GM19372 (cell line): ENCODE data around the gene RHBDL1.

Experiments used
- ATAC-seq: cut with Tn5 transposase; IDR thresholded peaks from one replicate; pipeline ENCODE4 v1.9.1; 2021; ENCODE audit warnings: mild to moderate bottlenecking, low read depth, moderate library complexity; ENCODE audit not compliant: unreplicated experiment

RHBDL1 gene

DNA sequence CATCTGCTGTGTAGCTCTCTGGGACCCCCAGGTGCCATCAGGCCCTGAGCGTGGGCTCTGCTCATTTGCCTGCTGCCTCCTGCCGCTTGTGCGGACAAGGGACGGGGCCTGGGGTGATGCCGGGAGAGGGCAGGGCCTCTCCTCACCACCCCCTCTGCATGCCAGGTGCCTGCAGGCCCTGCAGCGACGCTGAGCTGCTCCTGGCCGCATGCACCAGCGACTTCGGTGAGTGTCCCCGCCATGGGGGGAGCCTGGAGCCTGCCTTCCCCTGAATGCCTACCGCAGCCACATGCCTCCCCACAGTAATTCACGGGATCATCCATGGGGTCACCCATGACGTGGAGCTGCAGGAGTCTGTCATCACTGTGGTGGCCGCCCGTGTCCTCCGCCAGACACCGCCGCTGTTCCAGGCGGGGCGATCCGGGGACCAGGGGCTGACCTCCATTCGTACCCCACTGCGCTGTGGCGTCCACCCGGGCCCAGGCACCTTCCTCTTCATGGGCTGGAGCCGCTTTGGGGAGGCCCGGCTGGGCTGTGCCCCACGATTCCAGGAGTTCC, 41.4 kb downstream of the RHBDL1 start:
- no peak for ATAC-seq

DNA sequence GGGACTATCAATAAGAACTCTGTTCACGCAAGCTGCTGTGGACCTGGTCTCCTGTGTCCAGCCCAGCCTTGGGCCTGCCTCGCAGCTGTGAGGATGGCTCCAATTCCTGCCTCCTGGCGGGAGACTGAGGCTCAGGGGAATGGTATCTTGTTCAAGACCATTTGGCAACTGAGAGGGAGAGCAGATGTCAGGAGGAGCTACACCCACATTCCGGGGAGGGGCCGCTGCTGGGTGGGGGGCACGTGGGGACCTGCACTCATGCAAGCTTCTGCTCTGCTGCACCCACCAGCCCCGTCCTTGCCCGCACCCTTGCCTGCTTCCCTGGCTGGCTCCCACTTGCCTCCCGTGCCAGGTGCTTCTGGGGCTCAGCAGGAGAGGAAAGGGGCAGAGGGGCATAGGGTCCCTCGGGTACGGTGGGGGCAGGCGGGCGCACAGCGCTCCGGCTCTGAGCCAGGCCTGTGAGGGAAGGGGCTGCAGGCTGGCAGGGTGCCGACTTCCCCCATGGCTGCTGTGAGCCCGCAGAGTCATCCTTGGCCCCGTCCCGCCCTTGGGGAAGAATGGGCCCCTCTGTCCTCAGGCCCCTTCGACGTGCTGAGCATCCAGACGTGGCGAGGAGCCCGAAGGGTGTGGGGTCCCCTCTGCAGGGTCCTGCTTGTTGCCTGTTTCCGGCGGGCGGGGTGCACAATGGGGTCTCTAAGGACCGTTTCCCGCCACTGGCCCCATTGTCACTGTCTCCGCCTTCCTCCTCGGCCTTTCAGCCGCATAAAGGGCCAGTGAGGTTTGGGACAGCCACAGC, 42.2 kb downstream of the RHBDL1 start:
- no peak for ATAC-seq

DNA sequence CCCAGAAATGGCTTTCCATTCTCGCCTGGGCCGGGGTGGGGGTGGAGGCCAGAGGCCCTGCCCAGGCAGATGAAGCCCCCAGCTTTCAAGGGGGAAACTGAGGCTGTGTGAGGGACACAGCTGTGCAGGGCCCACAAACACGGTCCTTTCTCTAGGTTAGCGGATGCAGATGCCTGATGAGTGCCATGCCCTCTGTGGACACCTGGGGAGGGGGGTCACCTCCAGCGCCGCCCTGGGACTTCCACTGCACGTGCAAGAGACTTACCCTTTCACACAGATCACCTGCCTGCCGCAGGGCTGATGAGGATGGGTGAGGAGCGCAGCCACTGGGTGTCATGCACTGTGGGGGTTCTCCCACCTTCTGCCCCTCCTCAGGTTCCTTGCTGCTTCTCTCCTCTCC, 42.9 kb downstream of the RHBDL1 start:
- ATAC-seq: no peak

DNA sequence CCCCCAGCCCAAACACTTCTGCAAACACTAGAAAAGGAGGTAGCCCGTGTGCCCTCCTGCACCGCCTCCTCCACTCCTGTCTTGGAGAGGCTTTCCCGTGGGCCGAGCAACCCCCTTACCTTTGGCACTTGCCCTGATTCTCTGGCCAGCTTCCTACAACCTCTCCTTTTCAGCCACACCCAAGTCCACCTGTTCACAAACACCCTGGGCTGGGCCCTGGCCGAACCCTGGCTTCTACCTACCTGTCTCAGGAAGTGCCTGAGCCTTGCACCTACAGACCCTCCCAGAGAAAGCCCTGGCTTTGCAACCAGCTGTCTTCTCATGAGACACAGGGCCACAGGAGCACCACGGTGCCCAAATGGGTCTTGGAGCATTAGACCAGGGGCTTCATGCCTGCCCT, 43.5 kb downstream of the RHBDL1 start:
- no peak for ATAC-seq

DNA sequence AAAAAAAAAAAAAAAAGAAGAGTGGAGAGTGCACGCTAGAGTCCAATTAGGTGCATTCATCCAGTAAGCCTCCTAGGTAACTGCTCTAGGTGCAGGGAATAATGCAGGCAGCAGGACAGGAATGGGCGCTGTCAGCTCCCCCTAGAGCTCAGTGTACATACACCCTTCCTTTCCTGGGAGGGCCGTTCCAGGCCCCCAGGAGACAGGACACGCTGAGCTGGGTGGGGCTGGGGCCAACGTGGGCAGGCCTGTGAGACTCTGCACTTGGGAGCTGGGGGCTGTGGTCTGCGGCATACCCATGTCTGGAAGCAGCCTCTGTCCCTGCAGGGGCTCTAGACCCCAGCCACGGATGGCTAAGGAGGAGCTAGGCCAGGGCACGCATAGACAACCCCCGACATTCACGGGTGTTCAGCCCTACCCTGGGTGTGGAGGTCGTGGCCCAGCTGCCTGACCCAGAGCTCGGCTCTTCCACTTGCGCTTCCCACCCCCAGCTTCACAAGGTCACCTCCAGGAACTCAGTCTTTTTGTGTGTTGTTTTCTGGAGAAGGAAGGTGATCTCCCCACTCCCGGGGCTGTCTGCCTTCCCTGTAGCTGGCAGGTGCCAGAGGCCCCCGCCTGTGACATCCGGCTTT, 44.5 kb downstream of the RHBDL1 start:
- ATAC-seq: no peak

DNA sequence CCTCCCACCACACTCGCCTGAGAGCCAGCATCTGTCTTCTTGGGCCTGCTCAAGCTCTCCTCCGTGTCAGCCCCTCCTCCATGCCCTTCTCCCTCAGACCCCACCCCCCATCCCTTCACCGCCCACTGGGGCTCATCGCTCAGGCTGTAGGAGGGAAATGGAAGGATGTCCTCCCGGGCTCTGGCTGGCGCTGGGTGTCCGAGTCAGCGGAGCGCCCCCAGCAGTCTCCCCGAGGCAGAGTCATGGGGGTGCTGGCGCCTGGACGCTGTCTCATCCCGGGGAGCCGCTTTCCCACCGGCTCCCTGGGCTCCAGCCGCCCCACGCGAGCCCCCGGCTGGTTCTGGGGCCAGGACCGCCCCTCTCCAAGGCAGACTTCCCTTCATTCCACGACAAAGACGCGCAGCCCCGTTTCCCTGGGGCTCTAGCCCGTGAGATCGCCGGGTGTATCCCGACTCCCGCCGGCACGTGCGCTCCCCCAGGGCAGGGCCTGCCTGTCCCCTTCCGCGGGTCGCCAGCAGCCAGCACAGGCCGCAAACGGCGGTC, 45.0 kb downstream of the RHBDL1 start:
- ATAC-seq: peak; percentile 19

DNA sequence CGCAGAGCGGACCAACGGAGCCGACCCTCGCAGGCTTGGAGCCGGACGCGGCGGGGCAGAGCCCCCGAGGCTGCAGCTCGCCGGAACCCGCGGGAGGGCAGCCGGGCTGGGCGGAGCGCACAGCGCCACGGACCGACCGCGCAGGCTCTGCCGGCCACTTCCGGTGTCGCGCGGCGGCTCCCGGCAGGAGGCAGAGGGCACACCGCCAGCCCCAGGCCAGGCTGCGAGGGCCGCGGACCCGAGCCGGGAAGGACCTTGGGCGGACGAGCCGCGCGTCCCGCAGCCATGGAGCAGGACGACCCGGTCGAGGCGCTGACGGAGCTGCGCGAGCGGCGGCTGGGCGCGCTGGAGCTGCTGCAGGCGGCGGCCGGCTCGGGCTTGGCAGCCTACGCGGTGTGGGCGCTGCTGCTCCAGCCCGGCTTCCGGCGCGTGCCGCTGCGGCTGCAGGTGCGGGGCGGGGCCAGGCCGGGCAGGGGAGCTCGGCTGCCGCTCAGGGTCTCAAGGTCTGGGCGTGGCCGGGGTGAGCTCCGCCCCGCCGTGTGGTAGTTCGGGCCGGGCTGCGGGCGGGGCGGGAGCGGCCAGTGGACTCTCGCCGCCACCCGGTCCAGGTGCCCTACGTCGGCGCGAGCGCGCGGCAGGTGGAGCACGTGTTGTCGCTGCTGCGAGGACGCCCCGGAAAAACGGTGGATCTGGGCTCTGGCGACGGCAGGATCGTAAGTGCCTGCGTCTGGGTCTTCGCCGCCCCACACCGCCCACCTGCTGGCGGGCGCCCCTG, 45.7 kb downstream of the RHBDL1 start, which contains the start of gene ANTKMT:
ANTKMT (plus strand) TSS at position 157 of the 775 bp plus-strand sequence; CDS start at position 286, 129 bp downstream.
- ATAC-seq: peak; percentile 74

DNA sequence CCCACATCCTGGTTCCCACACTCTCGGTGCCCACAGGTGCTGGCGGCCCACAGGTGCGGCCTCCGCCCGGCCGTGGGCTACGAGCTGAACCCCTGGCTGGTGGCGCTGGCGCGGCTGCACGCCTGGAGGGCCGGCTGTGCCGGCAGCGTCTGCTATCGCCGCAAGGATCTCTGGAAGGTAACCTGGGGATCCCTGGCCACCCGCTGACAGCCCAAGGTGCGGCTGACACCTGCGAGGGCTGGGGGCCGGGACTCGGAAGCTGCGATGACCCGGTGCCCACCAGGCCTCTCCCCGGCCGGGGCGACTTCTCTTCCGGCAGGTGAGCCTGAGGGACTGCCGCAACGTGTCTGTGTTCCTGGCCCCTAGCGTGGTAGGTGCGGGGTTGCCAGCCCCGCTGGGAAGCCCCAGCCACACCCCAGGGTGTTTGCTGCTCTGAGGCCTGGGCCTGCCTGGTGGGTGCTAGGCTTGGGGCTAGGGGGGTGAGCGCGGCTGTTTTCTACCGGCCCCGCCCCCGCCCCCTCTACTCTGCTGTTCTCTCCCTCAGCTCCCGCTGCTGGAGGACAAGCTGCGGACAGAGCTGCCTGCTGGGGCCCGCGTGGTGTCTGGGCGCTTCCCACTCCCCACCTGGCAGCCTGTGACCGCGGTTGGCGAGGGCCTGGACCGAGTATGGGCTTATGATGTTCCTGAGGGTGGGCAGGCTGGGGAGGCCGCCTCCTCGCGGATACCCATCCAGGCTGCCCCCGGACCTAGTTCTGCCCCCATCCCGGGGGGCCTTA, 46.5 kb downstream of the RHBDL1 start:
- no peak for ATAC-seq

DNA sequence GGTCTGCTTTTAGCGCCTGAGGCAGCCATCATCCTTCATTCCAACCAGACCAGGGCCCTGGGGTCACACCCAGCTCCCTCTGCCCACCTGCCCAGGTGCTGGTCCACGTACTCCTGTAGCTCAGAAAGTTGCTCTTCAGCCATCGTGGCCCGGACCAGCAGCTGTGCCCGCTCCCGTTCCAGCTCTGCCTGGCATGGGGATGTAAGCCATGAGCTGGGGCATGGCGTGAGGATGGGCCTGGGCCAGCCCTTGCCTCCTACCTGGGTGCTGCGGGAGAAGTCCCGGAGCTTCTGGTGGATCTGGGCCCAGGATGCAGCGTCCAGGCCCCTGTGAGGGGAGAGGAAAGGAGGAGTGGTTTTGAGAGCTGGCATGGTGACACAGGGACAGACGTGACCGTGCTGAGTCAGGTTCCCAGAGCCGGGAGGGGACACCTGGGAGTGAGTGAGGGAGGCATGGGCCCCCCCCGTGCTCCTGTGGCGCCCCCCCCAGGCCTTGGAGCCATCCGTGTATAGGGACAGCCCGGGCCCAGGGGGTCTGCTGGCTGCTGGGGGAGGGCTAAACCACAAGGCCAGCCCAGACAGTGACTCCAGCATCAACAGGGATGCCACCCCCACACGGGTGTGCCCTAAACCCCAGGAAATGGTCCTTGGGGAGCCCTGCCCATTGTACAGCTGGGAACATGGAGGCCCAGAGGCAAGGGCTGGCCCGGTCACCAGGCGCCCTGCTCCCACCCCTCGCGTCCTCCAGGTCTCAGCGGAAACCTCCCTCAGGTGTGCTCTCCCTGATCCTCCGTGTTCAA, 47.6 kb downstream of the RHBDL1 start:
- ATAC-seq: no peak

DNA sequence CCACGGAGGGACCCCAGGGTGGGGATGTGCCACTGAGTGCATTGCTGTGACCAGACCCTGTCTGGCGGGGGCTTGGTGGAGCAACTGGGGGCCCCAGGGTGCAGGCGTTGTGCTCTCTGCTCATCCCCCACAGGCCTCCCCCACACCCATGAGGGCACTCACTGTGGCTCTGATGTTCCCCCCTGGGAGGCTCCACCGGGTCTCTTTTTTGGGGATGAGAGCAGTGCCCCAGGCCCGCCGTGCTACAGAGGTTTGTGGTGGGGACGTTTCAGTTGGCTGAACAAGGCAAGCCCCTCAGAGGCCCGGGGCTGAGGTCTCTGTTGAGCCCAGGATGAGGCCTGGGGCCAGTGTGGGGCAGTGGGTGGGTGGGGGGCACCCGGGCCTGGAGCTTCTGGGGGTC, 48.2 kb downstream of the RHBDL1 start:
- ATAC-seq: no peak

DNA sequence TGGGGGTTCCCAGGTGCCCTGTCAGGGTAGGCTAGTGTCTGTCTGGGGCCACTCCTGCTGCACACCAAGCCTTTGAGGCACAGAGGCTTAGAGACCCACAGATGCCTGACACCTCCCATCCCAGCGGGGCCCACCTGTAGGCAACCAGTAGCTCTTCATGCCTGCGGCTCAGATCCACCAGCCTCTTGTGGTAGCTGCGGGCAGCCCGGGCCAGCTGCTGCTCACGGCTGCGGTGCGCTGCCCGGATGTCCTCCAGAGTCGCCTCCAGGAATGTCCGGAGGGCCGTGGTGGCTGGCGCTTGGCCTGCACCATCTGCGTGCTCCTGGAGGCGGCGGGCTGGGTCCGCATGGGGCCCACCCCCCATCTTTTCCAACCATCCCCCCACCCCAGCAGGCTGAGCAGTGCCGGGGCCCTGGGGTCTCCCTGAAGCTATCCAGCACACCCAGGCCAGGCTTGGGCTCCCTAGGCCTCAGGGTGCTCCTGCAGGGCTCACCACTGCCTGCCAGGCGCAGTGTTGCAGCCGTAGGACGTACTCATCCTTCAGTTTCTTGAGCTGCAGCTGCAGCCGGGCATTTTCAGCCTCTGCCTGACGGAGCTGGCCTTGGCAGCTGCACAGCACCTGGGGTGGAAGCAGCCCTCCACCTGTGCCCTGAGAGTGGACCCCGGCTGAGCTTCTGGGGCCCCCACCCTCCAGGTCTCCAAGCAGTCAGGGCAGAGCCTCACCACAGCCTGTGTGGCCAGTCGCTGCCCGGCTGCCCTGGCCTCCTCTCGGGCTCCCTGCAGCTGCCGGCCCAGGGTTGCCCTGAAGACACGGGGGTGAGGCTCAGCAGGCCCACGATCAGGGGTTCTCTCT, 48.9 kb downstream of the RHBDL1 start:
- no peak for ATAC-seq

DNA sequence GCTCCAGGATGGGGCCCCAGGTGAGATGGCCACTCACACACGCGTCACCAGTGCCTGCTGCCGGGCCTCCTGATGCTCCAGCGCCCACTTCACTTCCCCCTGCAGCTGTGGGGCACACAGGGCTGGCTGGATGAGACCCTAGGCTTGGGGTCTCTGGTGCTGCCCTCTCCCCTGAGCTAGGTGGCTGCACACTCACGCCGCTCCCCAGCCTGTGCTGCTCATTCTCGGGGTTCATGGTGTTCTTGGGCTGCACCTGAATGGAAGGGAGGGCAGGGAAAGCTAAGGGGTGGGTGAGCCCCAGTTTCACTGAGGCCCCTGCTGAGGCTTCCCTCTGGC, 49.5 kb downstream of the RHBDL1 start:
- no peak for ATAC-seq

DNA sequence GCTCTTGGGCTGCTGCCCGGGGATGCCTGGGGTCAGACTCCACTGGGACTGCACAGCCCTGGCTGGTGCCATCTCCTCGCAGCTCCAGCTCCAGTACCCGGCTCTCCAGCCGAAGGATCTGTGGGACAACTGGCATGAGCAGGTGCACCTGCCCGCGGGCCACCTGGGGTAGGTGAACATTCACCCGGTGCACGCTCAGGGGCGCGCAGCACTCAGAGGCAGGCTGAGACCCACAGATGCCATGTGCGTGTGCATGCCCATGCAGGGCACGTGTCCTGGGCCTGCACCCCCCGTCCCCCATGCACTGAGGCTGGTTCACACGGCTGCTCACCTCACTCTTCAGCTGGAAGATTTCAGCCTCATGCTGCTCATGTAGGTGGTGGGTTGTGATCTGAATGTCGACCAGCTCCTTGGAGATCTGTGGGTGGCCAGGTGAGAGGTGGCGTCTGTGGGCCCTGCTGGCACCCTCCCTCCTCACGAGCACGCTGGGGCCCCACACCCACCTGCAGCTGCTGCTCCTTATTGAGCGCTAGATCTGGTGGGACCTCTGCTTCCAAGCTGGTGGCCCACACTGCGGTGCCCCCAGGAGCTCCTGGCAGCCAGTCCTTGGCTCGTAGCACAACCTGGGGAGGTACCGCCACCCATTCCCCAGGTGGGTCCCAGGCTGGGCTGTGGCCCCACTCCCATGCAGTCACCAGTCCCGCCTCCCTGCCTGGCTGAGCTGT, 50.2 kb downstream of the RHBDL1 start:
- no peak for ATAC-seq

DNA sequence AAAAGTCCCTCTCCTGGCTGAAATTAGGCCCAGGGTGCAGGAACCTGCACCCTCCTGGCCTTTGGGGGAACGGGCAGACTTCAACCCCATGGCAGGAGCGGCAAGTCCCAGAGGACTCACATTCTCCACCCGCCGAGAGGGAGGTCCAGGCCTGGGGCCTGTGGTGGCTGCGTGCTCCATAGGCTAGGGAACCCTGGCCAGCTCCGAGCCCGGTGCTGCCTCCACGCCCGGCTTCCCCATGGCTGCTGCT, 50.6 kb downstream of the RHBDL1 start:
- ATAC-seq: no peak

DNA sequence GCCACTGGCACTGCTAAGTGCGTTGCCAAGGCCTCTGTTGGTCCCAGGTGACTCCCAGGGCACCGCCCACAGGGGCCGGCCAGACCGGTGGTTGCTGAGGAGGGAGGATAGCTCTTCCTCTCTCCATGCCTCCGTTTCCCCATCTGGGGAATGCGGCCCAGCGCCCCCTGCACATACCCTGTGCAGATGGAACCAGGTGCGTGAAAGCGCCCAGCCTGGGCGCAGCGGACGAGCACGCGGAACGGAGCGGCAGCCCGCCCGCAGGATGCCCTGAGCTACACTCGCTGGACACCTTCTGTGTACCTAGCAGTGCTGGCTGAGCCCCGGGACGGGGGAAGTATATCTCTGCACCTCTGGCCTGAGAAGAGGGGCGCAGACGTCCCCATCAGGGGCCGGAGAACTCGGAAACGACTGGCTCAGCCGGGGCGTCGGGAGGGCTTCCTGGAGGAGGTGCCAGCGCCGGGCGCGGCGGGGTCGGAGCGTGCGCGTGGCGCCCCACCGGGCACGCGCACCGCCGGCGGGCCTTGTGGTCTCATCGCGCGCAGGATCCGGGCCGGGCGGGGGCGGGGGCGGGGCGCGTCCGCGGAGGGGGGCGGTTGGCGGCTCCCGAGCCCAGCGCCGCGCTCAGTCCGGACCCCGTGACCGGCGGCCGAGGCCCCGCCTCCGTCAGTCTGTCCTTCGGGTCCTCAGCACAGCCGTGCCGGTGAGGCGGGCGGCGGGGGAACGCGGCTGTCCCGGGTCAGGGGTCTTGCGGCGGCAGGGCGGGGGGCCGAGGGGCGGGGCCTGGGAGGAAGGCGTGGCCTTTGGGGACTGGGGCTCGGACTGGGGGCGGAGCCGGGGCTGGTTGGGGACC, 51.2 kb downstream of the RHBDL1 start, which contains the start of the genes CCDC78 and HAGHL:
CCDC78 (minus strand) TSS at position 6 of the 853 bp plus-strand sequence. CDS start 76 bp downstream, outside the sequence.
HAGHL (plus strand) TSS at position 669 of the 853 bp plus-strand sequence. CDS start 404 bp downstream, outside the sequence.
- ATAC-seq: no peak

DNA sequence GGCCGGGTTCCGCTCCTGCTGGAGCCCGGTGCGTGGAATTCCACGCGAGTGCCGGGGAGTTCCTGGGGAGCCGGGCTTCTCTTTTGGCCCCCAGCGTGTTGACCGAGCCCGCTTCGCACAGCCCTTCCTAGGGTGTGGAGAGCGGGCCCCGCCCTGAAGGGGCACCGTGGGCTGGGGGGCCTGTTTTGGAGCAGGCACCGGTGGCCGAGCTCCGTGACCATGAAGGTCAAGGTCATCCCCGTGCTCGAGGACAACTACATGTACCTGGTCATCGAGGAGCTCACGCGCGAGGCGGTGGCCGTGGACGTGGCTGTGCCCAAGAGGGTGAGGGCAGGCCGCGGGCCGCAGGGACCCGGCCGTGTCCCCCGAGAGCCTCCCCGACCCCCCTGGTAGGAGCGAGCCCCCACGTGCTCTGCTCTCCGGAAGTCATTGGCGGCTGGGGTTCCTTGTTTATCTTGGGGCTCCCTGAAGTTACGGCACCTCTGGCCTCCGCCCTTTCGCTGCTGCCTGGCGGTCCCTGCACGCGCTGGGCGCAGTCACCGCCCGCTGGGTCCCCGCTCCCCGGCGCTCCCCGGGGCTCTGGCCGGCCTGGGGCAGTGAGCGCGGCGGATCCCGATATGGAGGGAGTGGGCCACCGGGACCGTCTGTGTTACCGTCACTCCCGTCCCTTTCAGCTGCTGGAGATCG, 52.0 kb downstream of the RHBDL1 start:
- ATAC-seq: no peak
